ENCODE measurements around the gene EFCC1. TPM values are rescaled to one million over a fixed set of nuclear protein-coding genes. Genes with fewer than 3 reads are reported as not detected.
A peak's percentile ranks its signal among the peaks of the same experiment; 100 is the strongest.

The EFCC1 gene
- total RNA-seq, 2 donors from 2014 or later: 0.31 to 0.93 TPM

DNA sequence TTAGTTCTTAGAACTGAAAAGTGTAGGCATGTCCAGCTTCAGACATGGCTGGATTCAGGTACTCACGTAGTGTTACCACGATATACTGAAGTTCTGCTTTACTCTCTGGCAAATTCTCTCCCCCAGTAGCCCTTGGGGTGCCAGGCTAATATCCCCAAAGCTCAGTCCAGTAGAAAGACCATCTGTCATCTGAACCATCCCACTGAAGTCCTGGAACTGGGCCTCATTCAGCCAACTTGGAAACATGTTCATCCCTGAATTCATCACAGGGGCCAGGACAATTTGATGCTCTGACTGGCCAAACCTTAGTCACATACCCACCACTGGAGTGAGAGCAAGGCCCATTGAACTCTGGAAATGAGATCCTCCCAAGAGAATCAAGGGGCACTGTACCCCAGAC is 8.2 kb downstream of the EFCC1 start:
- H3K4me3 Mint-ChIP-seq: no peak overlapping the region
- Histone ChIP-seq H3K27ac (ENCODE audit: low read depth, low read length) (peak overlapping the region; percentile 8), H3K4me3 (ENCODE audit: low read length) (no peak overlapping the region), H3K27me3 (ENCODE audit: control insufficient read depth, insufficient read depth, low read length, poor library complexity, severe bottlenecking) (peaks cover 45% of the 10 kb centered on the region), H3K9ac (ENCODE audit: extremely low read depth, low read length, poor library complexity, severe bottlenecking) (no peak overlapping the region), H3K36me3 (ENCODE audit: control insufficient read depth, insufficient read depth, low read length) (no peaks in the 10 kb centered on the region), H3K9me3 (ENCODE audit: control insufficient read depth, low read length) (no peaks in the 10 kb centered on the region), H3K4me1 (ENCODE audit: control insufficient read depth, insufficient read depth, low read length) (no peaks in the 10 kb centered on the region)
- TF ChIP-seq, protein P1, sequence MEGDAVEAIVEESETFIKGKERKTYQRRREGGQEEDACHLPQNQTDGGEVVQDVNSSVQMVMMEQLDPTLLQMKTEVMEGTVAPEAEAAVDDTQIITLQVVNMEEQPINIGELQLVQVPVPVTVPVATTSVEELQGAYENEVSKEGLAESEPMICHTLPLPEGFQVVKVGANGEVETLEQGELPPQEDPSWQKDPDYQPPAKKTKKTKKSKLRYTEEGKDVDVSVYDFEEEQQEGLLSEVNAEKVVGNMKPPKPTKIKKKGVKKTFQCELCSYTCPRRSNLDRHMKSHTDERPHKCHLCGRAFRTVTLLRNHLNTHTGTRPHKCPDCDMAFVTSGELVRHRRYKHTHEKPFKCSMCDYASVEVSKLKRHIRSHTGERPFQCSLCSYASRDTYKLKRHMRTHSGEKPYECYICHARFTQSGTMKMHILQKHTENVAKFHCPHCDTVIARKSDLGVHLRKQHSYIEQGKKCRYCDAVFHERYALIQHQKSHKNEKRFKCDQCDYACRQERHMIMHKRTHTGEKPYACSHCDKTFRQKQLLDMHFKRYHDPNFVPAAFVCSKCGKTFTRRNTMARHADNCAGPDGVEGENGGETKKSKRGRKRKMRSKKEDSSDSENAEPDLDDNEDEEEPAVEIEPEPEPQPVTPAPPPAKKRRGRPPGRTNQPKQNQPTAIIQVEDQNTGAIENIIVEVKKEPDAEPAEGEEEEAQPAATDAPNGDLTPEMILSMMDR (conservative IDR thresholded peaks at IDR 0.05): no peak
- H3K27ac Mint-ChIP-seq: no peak overlapping the region
- H3K36me3 Mint-ChIP-seq (ENCODE audit: low read depth): no peaks in the 10 kb centered on the region
- WGBS, 2 experiments (ENCODE audit: insufficient coverage in 1 of 2, insufficient read length in 1 of 2): 98 to 100% methylated on average over 2 of the region's 2 CpGs
- no peak for DNase-seq
- peaks cover 3% of the 10 kb centered on the region for H3K4me1 Mint-ChIP-seq
- H3K27me3 Mint-ChIP-seq (ENCODE audit: insufficient read depth): peaks cover 60% of the 10 kb centered on the region
- H3K9me3 Mint-ChIP-seq: no peaks in the 10 kb centered on the region

DNA sequence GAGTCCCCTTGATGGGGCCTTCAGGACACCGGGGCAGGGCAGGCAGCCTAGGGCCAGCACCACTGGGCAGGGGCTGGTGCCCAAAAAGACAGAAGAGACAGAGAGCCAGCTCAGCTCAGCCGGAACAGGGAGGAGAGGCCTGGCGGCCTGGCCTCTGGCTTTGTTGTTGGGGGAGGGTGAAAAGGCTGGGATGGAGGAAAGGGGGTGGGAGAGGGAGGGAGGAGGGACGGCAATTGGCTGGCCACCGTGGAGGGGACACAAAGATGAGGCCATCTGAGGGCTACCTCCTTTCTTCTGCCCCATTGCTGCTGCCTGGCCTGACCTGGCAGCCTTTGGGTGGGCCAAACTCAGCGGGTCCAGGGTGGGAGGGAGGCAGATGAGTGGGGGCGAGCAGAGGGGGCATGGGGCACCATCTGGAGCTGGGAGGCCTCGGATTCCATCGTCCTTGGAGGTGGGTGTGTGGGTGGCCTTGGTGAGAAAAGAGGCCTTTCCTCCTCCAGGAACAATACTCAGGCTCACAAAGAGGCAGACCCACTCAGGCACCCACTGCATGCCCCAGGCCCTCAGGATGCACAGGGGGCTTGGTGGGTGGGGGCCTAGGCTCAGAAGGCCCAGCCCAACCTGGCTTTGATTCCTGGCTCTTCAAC is 9.3 kb downstream of the EFCC1 start:
- 60 to 85% methylated on average over 2 to 9 of the region's 9 CpGs for WGBS, 2 experiments (ENCODE audit: insufficient coverage in 1 of 2, insufficient read length in 1 of 2)
- H3K9me3 Mint-ChIP-seq: no peaks in the 10 kb centered on the region
- TF ChIP-seq, protein P1 (conservative IDR thresholded peaks at IDR 0.05): no peak
- H3K4me3 Mint-ChIP-seq: no peak overlapping the region
- peaks cover 4% of the 10 kb centered on the region for H3K4me1 Mint-ChIP-seq
- Histone ChIP-seq H3K4me3 (ENCODE audit: low read length) (no peak overlapping the region), H3K36me3 (ENCODE audit: control insufficient read depth, insufficient read depth, low read length) (no peaks in the 10 kb centered on the region), H3K4me1 (ENCODE audit: control insufficient read depth, insufficient read depth, low read length) (no peaks in the 10 kb centered on the region), H3K27me3 (ENCODE audit: control insufficient read depth, insufficient read depth, low read length, poor library complexity, severe bottlenecking) (peaks cover 33% of the 10 kb centered on the region), H3K9ac (ENCODE audit: extremely low read depth, low read length, poor library complexity, severe bottlenecking) (no peak overlapping the region), H3K9me3 (ENCODE audit: control insufficient read depth, low read length) (no peaks in the 10 kb centered on the region), H3K27ac (ENCODE audit: low read depth, low read length) (peak overlapping the region; percentile 69)
- H3K27me3 Mint-ChIP-seq (ENCODE audit: insufficient read depth): peaks cover 57% of the 10 kb centered on the region
- no peak overlapping the region for H3K27ac Mint-ChIP-seq
- H3K36me3 Mint-ChIP-seq (ENCODE audit: low read depth): no peaks in the 10 kb centered on the region
- no peak for DNase-seq

DNA sequence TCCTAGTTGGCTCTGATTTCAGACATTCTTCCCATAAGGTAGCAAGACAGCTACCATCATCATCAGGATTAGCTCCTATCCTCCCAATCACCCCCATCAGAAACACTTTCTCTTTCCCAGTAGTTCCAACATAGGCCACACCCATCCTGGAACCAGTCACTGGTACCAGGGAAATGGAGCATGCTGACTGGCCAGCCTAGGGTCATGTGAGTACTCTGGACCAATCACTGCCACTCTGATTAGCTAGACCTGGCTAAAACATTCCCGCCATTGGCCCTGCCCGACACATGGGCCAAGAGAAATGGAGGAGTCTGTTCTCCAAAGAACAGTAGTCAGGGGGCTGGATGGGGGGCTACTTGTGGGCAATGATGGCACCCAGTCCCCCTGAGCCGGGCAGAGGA is 12.4 kb downstream of the EFCC1 start:
- TF ChIP-seq, protein P1 (conservative IDR thresholded peaks at IDR 0.05): no peak
- no peaks in the 10 kb centered on the region for H3K36me3 Mint-ChIP-seq (ENCODE audit: low read depth)
- Histone ChIP-seq H3K36me3 (ENCODE audit: control insufficient read depth, insufficient read depth, low read length) (no peaks in the 10 kb centered on the region), H3K9me3 (ENCODE audit: control insufficient read depth, low read length) (no peaks in the 10 kb centered on the region), H3K27me3 (ENCODE audit: control insufficient read depth, insufficient read depth, low read length, poor library complexity, severe bottlenecking) (peaks cover 2% of the 10 kb centered on the region), H3K9ac (ENCODE audit: extremely low read depth, low read length, poor library complexity, severe bottlenecking) (no peak overlapping the region), H3K27ac (ENCODE audit: low read depth, low read length) (no peak overlapping the region), H3K4me1 (ENCODE audit: control insufficient read depth, insufficient read depth, low read length) (peaks cover 11% of the 10 kb centered on the region), H3K4me3 (ENCODE audit: low read length) (no peak overlapping the region)
- no peak overlapping the region for H3K27ac Mint-ChIP-seq
- no peak overlapping the region for H3K4me3 Mint-ChIP-seq
- peaks cover 30% of the 10 kb centered on the region for H3K27me3 Mint-ChIP-seq (ENCODE audit: insufficient read depth)
- H3K4me1 Mint-ChIP-seq: peaks cover 11% of the 10 kb centered on the region
- no peaks in the 10 kb centered on the region for H3K9me3 Mint-ChIP-seq
- WGBS, 2 experiments (ENCODE audit: insufficient coverage in 1 of 2, insufficient read length in 1 of 2): 87 to 90% methylated on average over 2 to 3 of the region's 3 CpGs
- DNase-seq: no peak

Data from endodermal cell (in vitro differentiated cells).